Activated CD8-positive, alpha-beta memory T cell treated with anti-CD3 and anti-CD28 coated beads for 1 hour (primary cell): Measurements from ENCODE around the gene ERCC3.

Source experiments
- DNase-seq, 2 donors: peaks; one replicate each; pipeline ENCODE4 v3.0.0-alpha.2; 2020; ENCODE audit warnings: low read depth in 1 of 2; ENCODE audit errors: extremely low read depth in 1 of 2

ERCC3 gene

GRCh38 chr2:127293748-127294562, at the start of gene ERCC3:
ERCC3 (minus strand) TSS chr2:127294144; CDS start chr2:127294081, 63 bp downstream.
- peak; percentile 35 to 71 for DNase-seq

- DNase-seq, result no peak
Measured at GRCh38 chr2:127343277-127343676, 49.3 kb upstream of the ERCC3 start.

DNA sequence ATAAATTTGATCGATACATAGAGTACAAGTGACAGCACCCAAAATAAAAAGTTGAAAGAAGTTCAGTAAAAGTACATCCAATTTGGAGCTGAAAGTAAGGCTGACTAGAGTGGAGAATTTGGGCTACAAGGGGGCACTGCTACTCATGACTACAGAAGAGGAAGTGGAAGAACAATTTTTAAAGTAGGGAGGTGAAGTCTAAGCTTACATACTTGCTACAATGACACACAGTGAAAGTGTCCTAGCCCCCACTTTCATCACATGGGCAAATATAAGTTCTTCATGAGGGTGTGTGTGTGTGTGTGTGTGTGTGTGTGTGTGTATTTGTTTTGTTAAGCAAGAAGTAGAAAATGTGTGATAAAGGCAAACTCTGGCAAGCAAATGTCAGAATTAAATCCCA, 48.2 kb upstream of the ERCC3 start:
- no peak for DNase-seq

DNA sequence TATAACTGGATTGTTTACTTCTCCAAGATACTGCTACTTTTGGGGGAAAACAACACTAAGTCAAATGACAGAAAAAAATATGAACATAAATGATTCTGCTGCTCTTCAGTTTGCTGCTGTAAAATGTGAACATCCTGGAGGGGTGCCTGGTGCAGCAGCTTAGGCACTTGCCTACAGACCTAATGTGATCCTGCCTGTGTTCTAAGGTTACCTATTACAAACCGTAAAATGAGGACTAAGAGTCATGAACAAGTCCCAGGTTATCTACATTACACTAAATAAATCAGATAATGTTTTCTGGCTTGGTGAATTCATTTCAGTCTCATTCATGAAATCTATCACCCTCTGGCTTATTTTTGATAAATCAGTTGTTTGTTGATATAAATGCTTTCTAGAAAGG, 38.4 kb upstream of the ERCC3 start:
- no peak for DNase-seq

DNA sequence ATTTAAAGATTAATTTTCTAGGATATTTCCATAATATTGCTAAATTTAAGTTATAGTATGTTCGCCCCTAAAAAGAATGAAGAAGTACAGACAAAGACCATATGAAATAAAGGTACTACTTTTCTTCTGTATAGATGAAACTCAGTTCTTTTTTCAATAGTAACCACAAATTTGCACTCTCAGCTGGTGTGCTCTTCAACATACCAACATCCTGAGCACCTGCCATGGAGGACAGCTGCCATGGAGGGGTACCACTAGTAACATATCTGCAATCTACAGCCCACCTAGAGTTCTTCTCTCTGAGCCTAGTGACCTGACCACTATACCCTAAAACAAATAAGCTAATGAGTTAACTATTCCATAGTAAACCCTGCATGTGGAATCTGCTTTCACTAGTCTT, 36.8 kb upstream of the ERCC3 start:
- no peak for DNase-seq

- DNase-seq, result no peak
Measured at GRCh38 chr2:127326289-127326945, 32.5 kb upstream of the ERCC3 start.

DNA sequence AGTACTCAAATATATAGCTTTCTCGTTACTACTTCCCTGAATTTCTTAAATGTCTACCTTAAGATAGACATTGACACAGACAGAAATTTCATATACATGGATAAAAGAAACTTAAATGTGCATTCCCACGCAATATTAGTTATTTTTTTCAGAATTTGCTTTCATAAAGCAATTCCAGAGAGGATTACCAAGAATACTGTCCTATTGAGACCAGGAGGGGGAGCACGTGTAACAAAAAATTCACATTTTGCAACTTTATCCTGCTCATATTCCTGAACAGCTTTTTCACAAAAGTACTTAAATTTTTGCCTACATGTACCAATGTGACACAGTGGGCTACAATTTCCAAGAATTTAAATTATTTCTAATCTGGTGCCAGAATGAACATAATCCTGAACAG, 30.7 kb upstream of the ERCC3 start:
- no peak for DNase-seq

DNA sequence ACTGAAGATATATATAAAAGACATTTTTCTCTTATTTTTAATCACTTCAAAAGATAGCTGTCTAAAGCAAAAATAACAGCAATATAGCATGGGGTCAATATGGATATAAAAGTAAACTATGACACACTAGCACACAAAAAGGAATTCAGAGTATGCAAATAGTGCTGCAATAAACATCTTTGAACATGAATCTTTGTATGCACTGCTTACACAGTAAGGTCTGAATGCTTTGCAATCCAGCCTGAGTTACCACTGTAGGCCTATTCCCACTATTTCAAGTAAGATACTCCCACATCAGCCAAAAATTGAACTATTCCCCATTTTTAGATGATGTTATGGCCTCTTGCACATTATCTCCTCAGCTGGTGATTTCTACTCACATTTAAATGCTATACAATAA, 27.4 kb upstream of the ERCC3 start:
- DNase-seq, result no peak

- DNase-seq, result no peak
Measured at GRCh38 chr2:127320586-127321275, 26.8 kb upstream of the ERCC3 start.

DNA sequence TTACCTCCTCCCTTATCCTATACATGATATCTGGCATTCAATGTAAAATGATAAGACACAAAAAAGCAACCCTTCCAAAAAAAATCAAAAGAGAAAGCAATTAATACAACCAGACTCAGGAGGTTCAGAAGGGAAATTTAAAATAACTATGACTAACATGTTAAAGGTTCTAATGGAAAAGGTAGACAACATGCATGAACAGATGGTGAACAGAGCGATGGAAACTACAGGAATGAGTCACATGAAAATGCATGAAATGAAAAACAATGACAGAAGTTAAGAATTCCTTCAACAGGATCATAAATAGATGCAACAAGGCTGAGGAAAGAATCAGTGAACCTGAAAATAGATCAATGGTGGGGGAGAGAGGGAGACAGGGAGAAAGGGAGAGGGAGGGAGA, 26.1 kb upstream of the ERCC3 start:
- DNase-seq, result no peak

DNA sequence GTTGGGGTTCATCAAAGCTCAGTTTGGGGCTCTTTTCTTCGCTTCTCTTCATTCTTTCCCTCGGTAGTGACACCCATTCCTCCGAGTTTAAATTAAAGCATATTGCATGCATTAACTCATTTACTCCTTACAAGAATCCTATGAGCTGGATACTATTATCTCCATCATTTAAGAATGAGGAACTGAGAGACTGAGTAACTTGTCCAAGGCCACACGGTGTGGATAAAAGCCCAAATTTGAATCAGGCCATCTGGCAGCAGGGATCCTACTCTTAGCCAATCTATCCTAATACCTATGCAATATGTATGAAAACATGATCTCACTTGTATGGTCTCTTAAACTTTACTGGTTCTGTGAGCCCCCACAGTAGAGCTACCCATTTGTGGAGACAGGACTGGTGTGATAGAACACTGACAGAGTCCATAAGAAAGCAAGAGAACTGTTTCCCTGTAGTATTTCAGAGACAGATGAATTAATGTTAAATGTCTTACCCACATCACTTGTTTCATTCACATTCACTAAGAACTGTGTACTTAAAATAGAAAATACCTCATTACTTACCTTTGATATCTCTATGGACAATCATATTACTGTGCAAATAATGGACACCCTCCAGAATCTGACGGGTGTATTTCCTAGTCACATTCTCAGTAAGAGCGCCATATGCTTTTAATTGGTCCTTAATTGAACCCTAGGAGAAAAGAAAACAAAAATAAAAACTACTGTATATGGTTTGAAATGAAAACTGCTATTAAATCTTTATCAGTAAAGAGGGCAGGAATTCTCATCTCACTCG, 20.4 kb upstream of the ERCC3 start:
- DNase-seq, result no peak

DNA sequence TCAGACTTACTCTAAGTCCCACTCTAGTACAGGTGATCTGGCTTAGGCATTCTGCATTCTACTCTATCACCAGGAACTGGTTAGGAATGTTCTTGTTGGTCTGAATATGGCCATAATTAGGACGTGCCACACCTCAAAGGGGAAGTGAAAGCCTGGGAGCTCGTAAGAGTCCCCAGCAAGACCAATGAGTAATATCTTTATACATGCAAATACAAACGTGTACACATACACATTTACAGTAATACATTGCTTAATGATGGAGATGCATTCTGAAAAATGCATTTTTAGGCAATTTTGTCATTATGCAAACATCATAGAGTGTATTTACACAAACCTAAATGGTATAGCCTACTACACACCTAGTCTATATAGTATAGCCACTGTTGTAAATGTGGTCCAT, 19.5 kb upstream of the ERCC3 start:
- no peak for DNase-seq

DNA sequence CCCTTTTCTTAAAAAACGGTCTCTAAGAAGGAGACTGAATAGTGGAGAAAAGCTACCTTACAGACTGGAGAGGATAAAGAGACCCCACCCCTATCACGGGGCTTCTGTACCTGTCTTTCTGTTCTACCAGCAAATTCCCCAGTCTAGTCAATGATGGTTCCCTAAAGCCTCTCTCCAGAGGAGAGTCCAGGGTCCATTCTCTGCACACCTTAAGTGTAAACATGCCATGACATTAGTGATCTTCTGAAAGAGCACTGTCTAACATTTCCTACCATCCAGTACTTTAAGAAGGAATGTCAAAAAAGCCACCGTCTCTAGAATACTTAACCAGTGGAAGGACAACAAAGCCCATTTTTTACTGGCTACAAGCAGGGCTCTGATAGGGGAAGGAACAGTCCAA, 17.0 kb upstream of the ERCC3 start:
- DNase-seq, result no peak

DNA sequence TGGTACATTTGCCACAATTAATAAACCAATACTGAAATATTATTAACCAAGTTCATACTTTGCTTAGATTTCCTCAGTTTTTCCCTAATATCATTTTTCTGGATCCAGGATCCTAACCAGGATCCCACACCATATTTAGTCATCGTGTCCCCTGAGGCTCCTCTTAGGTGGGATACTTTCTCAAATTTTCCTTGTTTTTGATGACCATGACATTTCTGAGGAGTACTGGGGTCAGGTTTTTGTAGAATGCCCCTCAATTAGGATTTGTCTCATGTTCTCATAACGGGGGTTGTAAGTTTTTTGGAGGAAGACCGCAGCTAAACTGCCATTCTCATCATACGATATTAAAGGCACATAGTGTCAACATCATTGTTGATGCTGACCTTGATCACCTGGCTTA, 15.5 kb upstream of the ERCC3 start:
- no peak for DNase-seq

- no peak for DNase-seq
Measured at GRCh38 chr2:127308586-127309138, 14.7 kb upstream of the ERCC3 start.

DNA sequence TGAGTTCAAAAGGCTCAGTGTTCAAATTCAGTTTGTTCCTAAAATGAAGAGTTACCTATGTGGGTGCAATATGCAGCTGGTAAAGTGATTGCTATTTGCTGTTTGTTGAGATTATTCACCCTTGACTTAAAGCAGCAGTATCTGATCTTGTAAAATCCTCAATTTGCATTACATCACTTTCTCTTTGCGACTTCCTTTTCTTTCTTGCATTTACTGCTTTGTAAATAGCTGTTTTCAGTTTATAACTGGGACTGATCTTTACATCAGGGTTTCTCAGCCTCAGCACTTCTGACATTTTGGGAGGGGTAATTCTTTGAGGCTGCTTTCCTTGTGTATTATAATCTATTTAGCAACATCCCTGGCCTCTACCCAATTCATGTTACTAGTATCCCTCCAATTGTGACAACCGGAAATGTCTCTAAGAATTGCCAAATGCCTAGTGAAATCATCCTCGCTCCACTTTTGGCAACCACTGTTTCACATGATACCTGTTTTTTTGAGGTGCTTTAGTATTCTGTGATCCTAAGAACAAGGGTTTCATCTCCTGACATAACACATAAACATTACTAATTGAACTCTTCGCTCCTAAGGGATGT, 12.1 kb upstream of the ERCC3 start:
- no peak for DNase-seq

- no peak for DNase-seq
Measured at GRCh38 chr2:127302168-127302567, 8.2 kb upstream of the ERCC3 start.

DNA sequence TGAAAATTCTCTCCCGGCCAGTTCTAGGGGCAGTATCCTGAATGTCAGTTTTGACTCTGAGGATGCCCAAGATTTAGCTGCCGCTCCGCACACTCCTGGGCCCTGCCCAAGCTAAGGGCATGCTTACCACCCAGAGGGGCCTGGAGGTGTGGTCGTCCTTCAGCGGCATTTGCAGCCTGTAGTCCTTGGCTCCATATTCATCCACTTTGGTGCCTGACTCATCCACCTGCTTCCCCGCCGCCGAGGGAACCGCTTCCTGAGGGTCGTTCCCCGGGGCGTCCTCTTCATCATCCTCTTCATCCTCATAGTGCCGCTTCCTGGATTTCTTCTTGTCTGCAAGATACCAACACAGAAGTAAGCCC, 577 bp downstream of the ERCC3 start:
- DNase-seq, result no peak

- no peak for DNase-seq
Measured at GRCh38 chr2:127288274-127288673, 5.7 kb downstream of the ERCC3 start.

DNA sequence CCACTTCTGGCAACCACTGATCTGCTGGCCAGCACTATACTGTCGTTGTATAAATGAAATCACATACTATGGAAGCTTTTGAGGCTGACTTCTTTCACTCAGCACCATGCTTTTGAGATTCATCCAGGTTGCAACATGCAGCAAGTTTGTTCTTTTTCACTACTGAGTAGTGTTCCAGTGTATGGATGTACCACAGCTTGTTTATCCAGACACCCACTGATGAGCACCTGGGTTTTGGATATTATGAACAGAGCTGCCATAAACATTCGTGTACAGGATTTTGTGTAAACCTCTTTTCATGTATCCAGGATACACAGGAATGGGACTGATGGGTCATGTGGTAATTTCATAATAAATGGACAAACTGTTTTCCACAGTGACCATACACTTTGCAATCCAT, 10.7 kb downstream of the ERCC3 start:
- DNase-seq, result no peak

- DNase-seq, result no peak
Measured at GRCh38 chr2:127280693-127281092, 13.3 kb downstream of the ERCC3 start.
